Measurements from ENCODE around the gene TMEM212. TPM values are rescaled to one million over a fixed set of nuclear protein-coding genes. Genes with fewer than 3 reads are reported as not detected.

TMEM212 gene
- total RNA-seq, 4 donors from 2014 or later: not detected

DNA sequence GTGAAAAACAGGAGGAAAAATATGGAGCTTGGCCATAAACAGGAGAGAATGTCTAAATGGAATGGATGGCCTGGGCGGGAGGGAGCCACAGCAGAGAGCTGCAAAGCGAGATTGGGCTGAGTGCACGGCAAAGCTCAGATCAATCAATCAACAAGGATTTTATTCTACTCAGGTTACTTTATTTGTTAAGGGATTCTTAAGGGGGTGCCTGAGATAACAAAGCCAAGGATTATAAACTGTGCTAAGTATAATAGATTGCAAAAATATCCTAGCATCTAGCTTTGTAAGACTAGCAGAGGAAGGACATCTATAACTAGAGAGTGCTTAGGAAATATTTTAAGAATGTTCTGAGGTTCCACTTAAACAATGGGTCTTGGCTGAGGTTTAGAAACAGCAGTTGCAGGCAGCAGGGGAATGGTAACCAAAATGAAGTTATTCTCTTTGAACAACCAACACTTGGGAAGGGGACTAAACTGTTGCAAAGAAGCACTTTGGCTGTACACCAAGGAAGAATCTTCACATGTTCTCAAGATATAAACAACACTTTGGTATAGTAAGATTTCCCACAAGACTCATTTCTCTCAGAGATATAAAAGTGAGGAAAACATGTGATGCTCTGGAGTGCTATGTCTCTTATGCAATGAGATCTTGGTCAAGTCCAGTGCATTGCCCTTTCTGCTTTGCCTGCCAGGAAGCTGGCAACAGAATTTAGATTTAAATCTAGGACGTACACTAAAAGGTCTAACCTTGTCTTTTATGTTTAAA lies 35.5 kb downstream of the TMEM212 start:
- Histone ChIP-seq H3K27me3 (no peaks in the 10 kb centered on the region), H3K4me1 (peaks cover 16 to 48% (median 37%) of the 10 kb centered on the region in 3 donors), H3K27ac (peak overlapping the region in 2 of 4 donors; percentile 43 to 61), H3K4me3 (no peak overlapping the region), H3K9me3 (no peaks in the 10 kb centered on the region), H3K36me3 (no peaks in the 10 kb centered on the region)
- ATAC-seq: peak; percentile 72
- 25 to 67% methylated on average over 4 of the region's 4 CpGs for WGBS, 2 donors (ENCODE audit: low coverage in 1 of 2)
- no peak for TF ChIP-seq POLR2A (IDR thresholded peaks at IDR 0.05)
- TF ChIP-seq POLR2AphosphoS5 (IDR thresholded peaks at IDR 0.05): no peak
- TF ChIP-seq, protein P1, sequence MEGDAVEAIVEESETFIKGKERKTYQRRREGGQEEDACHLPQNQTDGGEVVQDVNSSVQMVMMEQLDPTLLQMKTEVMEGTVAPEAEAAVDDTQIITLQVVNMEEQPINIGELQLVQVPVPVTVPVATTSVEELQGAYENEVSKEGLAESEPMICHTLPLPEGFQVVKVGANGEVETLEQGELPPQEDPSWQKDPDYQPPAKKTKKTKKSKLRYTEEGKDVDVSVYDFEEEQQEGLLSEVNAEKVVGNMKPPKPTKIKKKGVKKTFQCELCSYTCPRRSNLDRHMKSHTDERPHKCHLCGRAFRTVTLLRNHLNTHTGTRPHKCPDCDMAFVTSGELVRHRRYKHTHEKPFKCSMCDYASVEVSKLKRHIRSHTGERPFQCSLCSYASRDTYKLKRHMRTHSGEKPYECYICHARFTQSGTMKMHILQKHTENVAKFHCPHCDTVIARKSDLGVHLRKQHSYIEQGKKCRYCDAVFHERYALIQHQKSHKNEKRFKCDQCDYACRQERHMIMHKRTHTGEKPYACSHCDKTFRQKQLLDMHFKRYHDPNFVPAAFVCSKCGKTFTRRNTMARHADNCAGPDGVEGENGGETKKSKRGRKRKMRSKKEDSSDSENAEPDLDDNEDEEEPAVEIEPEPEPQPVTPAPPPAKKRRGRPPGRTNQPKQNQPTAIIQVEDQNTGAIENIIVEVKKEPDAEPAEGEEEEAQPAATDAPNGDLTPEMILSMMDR (IDR thresholded peaks at IDR 0.05): no peak
- TF ChIP-seq EP300 (IDR thresholded peaks at IDR 0.05): no peak

DNA sequence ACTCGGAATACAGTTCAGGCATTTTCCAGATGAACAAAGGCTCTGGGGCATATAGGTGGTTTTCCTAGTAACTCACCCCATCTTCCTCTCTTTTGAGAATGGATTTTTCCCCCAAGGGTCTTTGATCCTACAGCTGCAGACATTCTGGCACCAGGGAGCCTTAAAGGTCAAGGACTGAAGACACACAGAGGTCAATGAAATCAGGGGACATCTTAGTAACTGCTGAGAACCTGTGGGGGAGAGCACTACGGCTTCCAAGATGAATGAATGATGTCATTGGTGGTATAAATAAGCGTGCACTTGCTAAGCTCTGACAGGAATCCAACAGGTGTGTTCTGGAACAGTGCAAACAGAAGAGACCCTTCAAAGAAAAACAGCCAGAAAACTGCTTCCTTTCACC lies 36.3 kb downstream of the TMEM212 start:
- ATAC-seq: no peak
- Histone ChIP-seq H3K36me3 (no peaks in the 10 kb centered on the region), H3K4me3 (no peak overlapping the region), H3K27ac (peak overlapping the region in 2 of 4 donors; percentile 43 to 61), H3K9me3 (no peaks in the 10 kb centered on the region), H3K4me1 (peaks cover 11 to 40% (median 33%) of the 10 kb centered on the region in 3 donors), H3K27me3 (no peaks in the 10 kb centered on the region)
- TF ChIP-seq EP300 (IDR thresholded peaks at IDR 0.05) (no peak), POLR2A (IDR thresholded peaks at IDR 0.05) (no peak), POLR2AphosphoS5 (IDR thresholded peaks at IDR 0.05) (no peak)
- TF ChIP-seq, protein P1 (IDR thresholded peaks at IDR 0.05): no peak
- WGBS, 2 donors (ENCODE audit: low coverage in 1 of 2): 76 to 81% methylated on average over 3 of the region's 3 CpGs

DNA sequence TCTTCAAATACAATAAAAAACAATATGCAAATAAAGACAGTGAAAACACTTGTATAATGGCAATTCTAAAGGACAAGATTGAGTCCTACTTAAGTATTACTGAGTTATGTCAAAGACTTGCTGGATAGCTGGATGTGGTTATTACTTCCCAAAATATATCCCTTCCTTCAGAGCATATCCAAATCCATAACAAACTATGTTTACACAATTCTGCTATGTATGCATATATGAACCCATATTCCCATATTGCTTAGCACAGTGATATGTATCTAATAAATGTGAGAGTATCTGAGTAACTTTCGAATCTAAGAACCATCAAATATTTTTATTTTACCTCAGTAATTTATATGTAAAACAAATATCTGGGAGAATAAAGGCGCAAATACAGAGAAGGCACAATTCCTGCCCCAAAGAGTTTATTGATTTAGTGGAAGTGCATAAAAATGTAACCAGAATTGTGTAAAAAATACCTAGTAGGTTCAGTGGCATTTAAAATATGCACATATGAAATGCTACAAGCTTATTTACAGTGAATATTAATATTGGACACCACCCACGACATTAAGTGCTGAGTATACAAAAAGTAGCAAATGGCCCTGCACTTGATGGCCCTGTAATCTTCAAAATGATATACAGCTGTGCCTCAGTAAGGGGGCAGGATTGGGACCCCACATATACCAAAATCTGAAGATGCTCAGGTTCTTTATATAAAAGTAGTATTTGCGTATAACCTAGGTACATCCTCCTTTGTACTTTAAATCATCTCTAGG lies 37.1 kb downstream of the TMEM212 start:
- 91 to 95% methylated on average over 4 of the region's 4 CpGs for WGBS, 2 donors (ENCODE audit: low coverage in 1 of 2)
- no peak for ATAC-seq
- TF ChIP-seq EP300 (IDR thresholded peaks at IDR 0.05) (no peak), POLR2A (IDR thresholded peaks at IDR 0.05) (no peak), POLR2AphosphoS5 (IDR thresholded peaks at IDR 0.05) (no peak)
- TF ChIP-seq, protein P1 (IDR thresholded peaks at IDR 0.05): no peak

DNA sequence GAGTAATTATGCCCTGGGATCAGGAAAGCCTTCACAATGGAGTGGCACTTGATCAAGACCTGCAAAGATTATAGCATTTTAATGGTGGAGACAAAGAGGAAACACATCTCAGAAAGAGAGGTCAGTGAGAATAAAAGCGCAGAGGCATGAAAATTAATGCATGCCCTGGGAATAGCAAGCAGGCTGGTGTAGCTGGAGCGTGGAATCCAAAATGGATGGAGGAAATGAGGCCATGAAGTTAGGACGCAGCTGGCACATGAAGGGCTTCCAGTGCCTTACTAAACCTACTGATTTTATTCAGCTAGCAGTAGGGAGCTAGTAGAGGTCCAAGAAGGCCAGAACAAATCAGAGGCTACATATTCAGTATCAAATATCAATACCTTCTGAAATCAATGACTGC lies 38.1 kb downstream of the TMEM212 start:
- 77 to 91% methylated on average over 3 of the region's 3 CpGs for WGBS, 2 donors (ENCODE audit: low coverage in 1 of 2)
- no peak for ATAC-seq
- TF ChIP-seq EP300 (IDR thresholded peaks at IDR 0.05) (no peak), POLR2AphosphoS5 (IDR thresholded peaks at IDR 0.05) (no peak), POLR2A (IDR thresholded peaks at IDR 0.05) (no peak)
- TF ChIP-seq, protein P1 (IDR thresholded peaks at IDR 0.05): no peak

More for the DNA sequence above, 37.1 kb downstream of the TMEM212 start:
- H3K4me1 ChIP-seq: peaks cover 6 to 32% (median 26%) of the 10 kb centered on the region in 3 donors
- H3K27me3 ChIP-seq: no peaks in the 10 kb centered on the region
- H3K9me3 ChIP-seq: no peaks in the 10 kb centered on the region
- H3K36me3 ChIP-seq: no peaks in the 10 kb centered on the region
- no peak overlapping the region for H3K27ac ChIP-seq
- no peak overlapping the region for H3K4me3 ChIP-seq

More for the DNA sequence above, 38.1 kb downstream of the TMEM212 start:
- Histone ChIP-seq H3K9me3 (no peaks in the 10 kb centered on the region), H3K4me1 (peaks cover 6 to 22% (median 20%) of the 10 kb centered on the region in 3 donors), H3K27ac (no peak overlapping the region), H3K4me3 (no peak overlapping the region), H3K36me3 (no peaks in the 10 kb centered on the region), H3K27me3 (no peaks in the 10 kb centered on the region)
